NOMO-1 (cell line): ENCODE results near the gene KLK7.

Experiments
- DNase-seq, 2 experiments: peaks; one replicate each; lab custom pipeline; 2025; ENCODE audit not compliant: unreplicated experiment in 2 of 2; lab: John Stamatoyannopoulos, UW

KLK7 gene

DNA sequence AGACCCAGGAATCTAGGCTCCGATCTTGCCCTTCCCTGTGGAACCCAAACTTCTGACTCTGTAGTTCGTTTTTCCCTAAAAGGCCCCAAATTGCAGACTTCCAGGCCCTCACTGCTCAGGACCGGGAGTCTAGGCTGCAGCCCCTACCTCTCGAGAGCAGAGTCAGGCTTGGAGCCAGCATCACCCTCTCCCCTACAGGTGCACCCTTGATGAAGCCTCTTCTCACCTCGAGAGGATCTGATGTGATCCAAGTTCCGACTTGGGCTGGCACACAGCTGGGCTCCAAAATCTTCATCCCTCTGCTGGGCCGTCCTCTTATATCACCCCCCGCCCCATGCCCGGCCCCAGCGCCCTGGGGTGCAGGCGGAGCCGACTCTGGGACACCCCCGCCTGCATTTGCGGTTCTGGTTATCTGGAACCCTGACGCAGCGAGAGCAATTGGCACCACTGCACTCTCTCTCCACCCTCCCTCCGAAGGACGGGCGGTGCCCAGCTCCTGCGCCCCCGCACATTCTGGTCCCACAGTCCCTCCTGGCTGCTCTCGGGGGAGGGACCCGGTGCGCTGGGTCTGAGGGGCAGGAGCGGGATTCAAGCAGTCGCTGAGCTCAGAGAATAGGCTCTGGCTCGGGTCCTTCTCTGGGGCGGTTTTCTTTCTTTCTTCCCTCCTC lies at the start of gene KLK7:
TSS of gene KLK7 (minus strand) at position 293 of the 668 bp plus-strand sequence. CDS start 1,518 bp downstream, outside the sequence.
- DNase-seq = no peak

DNA sequence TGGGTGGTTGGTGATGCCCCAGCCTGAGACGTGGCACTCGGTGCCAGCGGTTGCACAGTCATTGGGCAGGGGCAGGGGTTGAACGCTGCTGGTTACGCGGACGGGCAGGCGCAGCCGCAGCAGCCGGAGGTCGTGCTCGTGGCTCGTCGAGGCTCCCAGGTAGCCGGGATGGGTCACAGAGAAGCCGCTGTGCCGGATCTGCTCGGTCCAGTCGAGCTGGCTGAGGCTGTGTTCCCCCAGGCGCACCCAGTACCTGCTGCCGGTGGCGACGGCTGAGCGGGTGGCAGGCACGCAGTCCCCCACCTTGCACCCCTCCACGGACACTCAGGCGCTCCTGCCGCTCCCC lies 48.1 kb upstream of the KLK7 start:
- no peak for DNase-seq

DNA sequence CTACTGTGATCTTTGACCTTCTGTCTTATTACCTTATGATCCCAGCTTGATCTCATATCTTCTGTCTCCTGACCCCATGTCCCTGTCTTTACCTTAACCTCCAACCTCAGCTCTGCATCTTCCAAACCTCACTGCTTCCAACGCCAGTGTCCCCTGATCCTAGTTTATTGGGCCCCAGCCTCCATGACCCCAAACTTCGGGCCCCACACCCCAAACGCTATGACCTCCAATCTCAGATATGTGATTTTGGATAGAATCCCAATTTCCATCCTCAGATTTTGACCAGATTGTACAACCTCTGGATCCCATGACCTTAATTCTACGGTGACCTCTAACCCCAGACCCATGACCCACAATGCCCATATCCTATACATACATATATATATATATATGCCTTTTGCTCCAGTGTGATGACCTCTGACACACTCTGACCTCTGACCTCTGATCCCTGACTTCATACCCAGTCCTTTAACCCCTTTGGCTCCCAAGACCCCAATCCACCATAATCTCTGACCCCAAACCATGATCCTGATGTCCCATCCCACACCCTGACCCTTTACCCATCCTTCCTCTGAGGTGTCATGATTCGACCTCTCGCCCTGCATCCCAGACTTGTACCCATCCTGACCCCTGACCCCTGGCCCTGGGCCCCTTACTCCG lies 47.6 kb upstream of the KLK7 start:
- DNase-seq = no peak

DNA sequence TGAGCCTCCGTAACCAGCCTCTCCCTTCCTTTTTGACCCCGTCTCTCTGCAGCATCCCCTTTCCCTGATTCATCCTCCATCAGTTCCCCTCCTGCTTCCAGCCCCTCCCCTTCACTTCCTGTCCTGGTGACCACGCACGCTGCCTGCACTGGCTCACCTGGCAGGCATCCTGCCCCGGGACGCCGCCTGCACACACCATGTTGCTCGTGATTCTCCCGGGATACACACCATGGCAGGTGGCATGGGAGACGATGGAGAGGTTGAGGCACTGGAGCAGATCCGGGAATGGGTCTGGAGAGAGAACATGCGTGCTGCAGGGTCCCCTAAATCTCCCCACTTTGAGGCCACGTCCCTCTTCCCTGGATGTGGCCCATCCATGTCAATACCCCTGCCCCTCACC lies 46.9 kb upstream of the KLK7 start:
- no peak for DNase-seq

DNA sequence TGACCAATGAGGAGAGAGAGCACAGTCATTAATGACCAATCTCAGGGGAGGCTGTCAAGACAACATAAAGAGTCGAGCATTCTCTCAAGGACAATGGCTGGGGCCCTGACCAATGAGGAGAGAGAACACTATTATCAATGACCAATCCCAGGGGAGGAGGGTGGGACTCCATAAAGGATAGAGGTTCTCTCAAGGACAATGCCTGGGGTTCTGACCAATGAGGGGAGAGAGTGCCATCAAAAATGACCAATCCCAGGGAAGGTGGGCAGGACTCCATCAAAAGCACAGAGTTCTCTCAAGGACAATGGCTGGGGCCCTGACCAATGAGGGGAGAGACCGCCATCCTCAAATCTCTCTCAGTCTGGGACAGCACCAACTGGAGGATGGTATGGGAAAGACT lies 46.0 kb upstream of the KLK7 start:
- no peak for DNase-seq

DNA sequence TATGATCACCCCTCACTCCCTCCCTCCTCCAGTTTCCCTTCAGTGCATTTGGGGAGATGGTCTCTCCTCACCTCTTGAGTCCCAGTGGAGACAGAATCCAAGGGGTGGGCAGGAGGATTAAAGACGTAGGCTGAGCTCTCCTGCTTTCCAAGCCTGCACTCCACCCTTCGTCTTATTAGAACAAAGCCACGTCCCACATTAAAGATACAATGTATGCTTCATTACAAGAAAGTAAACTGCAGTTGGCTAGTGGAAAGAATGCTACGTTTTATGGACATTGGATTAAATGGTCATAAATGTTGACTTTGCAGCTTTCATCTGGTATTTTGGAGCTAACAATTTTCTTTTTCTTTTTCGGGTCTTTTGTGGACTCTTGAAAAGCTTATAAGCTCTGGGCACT lies 44.2 kb upstream of the KLK7 start:
- DNase-seq = no peak

DNA sequence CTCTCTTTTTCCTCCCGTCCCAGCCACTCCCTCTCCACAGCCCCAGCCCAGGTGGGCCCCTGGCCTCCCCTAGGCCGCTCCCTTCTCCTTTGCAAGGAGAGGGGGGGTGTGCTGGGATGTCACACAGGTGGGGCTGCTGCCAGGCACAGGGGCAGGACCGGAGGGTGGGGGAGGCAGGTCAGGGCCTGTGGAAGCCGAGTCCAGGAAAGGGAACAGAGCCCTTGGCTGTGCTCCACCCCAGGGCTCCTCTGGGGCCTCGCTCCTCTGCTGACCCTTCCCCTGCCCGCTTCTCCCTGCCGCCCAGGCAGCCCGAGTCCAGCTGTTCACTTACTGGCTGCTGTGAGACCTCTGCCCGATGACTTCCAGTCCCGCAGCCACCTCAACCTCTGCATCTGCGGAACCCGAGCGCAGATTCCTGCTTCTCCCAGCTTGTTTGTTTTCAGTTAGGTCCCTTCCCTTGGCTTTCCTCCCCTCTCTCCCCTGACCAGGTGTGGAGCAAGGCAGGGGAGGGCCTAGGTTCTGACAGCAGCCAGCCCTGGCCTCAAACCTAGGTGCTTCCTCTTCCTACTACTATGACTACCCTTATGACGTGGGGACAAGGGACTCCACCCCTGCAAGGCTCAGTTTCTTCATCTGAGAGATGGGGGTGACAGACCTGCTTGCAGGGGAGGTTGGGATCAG lies 43.5 kb upstream of the KLK7 start:
- no peak for DNase-seq

DNA sequence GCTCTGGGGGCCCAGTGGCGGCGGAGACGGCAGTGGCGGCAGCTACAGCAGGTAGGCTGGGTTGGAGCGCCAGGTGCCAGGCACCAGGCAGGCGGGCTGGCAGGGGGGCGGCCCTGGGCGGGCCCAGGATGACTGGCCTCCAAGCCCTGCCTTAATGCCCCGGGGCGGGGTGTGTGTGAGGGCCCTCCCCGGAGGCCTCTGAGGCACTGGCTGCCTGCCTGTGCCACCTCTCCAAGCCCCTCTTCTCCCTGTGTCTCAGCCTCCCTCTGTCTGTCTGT lies 42.8 kb upstream of the KLK7 start, which contains the start of gene KLK11:
TSS of gene KLK11 (minus strand) at position 63 of the 278 bp plus-strand sequence. CDS start 985 bp downstream, outside the sequence.
- DNase-seq = no peak

DNA sequence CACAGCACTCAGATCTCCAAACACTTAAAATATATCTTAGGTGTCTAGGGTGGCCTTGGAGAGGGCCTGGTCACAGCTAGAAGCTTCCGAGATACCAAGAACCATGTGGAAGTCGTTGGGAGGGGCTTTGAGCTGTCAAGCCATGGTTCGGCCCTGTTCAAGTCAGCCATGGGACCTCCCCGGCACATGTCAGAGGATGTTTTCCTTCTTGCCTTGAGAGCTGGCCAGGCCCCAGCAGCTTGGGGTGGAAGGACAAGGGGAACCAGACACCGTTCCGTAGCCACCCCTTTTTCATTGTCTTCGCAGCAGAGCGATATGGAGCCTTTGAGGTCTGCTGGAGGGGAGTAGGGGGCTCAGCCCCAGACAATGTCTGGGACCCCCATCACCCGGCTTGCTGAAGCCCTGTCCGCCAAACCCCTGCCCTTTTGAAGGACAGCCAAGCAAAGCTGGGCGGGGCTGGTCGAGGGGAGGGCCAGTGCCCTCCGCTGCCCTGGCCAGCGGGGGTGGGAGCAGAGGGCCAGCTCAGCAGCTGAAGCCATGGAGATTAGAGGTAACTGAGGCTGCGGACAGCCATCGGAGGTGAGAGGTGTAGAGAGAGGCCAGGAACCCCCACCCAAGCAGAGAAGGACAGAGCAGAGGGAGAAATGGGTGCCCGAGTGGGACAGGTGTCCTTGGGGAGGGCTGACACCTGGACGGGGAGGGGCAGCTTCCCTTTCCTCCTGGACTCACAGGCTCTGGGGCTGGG lies 42.3 kb upstream of the KLK7 start:
- no peak for DNase-seq

DNA sequence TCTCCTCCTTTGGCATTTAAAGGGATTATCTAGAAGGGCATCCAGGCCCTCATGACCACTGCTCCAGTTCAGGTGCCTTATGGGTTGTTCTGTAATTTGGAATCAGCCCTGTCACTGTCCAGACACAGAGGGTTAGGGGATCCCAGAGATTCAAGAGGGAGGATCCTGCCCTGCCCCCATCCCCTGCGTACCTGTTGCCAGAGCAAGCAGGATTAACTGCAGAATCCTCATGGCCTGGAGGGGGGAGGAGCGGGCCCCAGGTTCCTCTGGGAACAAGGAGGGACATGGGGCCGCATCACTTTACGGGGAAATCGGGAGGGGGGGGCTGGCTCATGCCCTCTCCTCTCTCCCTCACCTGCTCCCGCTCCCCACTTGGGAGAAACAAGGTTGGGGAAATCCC lies 41.7 kb upstream of the KLK7 start:
- no peak for DNase-seq

DNA sequence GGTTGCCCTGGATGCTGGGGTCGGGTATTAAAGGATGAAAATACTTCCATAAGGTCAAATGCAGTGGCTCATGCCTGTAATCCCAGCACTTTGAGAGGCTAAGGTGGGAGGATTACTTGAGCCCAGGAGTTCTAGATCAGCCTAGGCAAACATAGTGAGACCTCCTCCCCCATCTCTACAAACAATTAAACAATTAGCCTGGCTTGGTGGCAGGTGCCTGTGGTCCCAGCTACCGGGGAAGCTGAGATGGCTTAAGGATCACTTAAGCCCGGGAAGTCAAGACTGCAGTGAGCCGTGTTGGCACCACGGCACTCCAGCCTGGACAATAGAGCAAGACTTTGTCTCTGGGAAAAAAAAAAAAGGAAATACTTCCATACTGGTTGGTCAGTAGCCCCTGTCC lies 41.2 kb upstream of the KLK7 start:
- no peak for DNase-seq

DNA sequence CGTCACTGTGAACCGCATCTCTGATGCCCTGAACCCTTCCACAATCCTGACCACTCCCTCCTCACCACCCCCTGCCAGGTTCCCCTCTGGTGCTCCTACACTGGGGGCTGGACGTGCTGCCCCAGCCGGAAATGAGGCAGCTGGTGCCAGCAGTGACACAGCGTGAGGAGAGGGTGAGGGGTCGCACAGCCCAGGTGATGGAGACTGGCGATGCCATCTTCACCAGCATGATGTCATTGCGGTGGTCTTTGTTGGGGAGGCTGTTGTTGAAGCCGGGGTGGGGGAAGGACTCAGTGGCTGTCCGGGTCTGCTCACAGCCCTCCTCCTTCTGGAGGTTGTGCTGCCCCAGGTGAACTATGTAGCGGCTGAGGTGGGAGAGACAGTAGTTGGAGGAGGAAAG lies 40.2 kb upstream of the KLK7 start:
- no peak for DNase-seq

DNA sequence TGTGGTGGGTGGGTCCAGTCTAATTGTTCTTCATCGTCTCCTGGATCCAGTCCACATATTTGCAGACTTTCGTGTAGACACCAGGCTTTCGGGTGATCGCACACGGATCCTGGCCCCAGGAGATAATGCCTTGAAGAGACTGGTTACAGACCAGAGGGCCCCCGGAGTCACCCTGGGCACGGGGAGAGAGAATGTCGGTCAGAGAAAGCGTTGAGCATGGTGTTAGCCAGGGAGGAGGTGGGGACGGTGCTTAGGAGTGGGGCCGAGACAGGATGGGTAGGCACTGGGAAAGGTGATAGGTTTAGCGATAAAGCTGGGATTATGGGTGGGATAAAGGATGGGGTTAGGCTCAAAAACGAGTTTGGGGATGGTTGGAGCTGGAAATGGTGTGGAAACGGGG lies 38.8 kb upstream of the KLK7 start:
- DNase-seq = no peak

DNA sequence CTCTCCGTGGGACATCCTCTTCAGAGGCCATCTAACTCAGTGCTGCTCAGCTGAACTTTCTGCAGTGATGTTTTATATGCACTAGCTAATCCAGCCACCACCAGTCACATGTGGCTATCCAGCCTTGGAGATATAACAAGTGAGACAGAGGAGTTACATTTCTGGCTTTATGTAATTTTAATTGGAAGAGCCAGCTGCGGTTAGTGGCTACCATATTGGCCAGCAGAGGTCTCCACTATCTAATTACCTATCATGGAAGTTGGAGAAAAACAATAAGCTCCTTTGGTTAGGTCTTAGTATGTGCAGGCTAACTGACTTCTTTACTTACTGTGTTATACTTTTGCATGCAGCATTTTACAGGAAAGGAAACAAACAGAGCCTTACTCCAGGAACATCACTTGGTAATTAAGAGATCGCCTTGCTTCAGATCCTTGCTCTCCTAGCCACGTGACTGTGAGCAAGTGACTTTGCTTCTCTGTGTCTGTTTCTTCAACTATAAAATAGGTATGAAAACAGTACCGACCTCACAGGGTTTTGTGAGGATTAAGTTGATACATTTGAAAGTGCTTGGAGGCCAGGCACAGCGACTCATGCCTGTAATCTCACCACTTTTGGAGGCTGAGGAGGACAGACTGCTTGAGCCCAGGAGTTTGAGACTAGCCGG lies 37.4 kb upstream of the KLK7 start:
- peak; percentile 16 to 64 for DNase-seq

DNA sequence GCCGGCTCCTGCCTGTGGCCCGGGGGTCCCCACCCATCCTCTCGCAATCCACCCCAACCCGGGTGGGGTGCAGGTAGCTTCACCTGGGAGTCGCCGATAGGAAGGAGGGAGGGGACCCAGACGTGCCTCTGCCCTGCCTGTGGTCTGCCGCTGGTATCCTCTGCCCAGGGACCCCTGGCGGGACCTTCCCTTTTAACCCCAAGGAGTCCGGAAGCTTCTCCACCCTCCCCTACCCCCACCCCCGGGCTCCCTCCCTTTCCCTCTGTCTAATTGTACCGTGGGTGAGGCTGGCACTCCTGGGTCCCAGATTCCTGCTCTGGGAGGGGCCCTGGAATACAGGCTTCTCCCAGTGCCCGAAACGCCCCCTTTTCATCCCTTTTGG lies 35.8 kb upstream of the KLK7 start, which contains the start of gene KLK10:
TSS of gene KLK10 (minus strand) at position 166 of the 382 bp plus-strand sequence. CDS start 579 bp downstream, outside the sequence.
- DNase-seq = no peak

DNA sequence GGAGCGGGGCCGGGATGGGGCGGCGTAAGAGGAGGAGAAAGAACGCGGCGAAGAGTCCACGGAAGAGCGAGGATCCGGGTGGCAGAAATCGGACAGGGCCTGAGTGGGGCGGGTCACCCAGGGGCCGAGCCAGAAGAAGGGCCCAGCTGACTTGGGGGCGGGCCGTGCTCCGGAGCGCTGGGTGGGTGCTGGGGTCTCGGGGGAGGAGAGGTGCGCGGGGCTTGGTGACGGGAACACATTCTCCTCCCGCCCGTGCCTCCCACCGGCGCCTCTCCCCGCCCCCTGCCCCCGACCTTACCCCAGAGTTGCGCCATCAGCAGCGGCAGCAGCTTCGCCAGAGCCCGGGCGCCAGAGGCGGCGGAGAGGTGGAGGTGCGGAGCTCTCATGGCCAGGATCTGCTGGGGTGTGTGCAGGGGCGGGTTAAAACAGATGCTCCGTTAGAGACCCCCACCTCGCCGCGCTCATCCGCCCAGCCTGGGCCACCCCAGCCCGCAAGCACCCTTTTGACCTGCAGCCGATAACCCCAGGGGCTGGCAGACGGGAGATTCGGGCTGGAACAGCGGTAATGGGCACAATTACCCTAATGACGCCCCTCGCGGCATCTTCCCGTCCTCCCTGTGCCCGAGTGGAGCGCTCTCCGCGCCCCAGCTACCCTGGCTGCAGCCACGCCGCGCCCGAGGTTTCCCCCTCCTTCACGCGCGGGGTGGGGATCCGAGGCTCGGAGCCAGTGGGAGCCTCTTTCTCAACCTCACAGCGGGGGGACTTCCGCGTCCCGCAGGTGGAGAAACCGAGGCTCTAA lies 35.2 kb upstream of the KLK7 start:
- DNase-seq = peak; percentile 5 to 22

DNA sequence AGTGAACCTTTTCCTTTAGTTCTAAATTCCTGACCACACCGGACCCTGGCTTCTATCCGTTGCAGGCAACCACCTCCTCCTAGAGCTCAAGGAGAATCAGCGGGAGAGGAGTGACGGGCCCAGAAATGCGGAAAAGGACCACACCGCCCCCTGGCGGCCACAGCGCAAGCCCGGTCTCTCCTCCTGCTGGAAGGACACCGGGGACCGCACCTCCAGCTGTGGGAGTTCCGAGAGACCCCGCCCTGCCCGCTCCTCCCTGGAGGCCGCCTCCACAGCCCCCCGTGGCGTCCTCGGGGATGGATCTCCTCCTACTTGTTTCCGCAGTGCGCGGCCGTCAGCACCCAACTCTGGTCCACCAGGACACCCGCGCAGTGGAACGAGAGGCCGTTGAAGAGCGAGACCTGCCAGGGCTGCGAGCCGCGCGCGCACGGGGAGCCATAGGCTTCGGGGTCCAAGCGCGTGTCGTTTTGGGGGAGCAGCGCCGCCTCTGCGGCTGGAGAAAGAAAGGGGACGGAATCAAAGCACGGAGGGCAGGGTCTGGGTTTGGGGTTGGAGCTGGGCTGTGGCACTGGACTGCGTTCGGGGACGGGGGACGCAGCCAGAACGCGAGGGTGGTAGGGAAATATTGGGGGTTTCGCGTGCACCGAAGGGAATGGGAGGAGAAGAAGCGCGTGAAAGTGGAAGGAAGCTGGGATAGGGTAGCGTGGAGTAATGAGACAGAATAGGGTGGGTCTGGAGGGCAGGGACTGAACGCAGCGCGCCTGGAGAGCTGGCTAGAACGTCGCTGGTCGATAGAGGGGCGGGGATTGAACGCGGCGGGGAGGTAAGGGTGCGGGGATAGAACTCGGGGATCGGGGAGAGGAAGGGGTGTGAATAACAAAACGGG lies 33.3 kb upstream of the KLK7 start:
- DNase-seq = peak; percentile 52 to 54

DNA sequence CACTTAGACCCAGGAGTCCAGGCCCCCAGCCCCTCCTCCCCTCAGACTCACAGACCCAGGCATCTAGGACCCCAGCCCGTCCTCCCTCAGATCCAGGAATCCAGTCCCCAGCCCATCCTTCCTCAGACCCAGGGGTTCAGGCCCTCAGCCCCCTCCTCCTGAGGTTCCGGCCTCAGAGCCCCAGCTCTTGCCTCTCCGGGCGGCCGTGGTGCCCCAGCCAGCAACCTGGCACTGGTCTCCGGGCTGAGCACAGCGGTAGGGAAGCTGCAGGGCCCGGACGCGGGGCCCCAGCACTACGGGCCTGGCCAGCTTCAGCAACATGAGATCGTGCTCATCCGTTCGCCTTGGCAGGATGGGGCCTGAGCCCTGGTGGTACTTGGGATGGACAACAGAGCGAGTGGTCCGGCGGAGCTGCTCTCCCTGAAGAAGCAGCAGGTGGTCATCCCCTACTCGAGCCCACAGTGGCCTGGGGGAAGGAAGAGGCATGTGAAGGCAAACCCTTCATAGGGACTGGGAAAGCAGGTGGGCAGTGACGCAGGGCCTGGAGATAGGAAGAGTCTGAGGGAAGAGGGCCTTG lies 32.1 kb upstream of the KLK7 start:
- DNase-seq = no peak

DNA sequence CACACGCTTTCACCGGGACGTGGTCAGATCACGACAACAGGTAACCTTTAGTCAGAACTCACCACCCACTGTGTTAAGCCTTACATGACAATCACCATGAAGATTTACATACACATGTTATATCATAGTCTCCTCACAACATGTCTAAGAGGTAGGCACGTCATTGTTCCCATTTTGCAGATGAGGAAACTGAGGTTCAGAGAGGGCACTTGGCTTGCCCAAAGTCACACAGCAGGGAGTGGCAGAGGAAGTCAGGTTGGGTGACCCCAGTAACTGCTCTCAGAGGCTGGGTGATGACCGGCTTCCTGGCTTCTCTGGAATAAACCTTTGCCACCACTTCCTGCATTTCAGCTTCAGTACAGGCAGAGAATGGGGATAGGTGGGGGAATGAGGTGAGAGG lies 30.5 kb upstream of the KLK7 start:
- no peak for DNase-seq
